Measurements from ENCODE around the gene C11orf24. TPM values are rescaled to one million over a fixed set of nuclear protein-coding genes. Genes with fewer than 3 reads are reported as not detected.

C11orf24 gene
- total and polyA plus RNA-seq, 9 donors = 14.7 to 47.3 (median 31.8) TPM

DNA sequence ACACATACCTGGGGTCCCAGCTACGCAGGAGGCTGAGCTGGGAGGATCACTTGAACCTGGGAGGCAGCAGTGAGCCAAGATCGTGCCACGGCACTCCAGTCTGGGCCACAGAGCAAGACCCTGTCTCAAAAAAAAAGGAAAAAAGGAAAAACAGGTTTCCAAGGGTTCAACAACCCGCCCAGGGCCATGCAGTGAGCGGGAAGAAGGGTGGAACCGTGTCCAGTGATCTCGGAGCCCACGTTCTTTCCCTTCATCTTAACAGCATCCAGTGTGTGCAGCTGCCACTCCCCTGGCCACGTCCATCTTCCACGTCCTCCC, 25.7 kb upstream of the C11orf24 start:
- Histone ChIP-seq H3K27ac (no peak overlapping the region), H3K4me3 (no peak overlapping the region), H3K27me3 (no peaks in the 10 kb centered on the region), H3K9me3 (no peaks in the 10 kb centered on the region), H3K36me3 (no peaks in the 10 kb centered on the region), H3K4me1 (ENCODE audit: insufficient read depth) (no peaks in the 10 kb centered on the region)
- 26 to 28% (median 28%) methylated on average over 10 of the region's 10 CpGs for WGBS, 3 donors
- intact Hi-C loops (cut with DNase I) = loop anchor here (5.0 kb wide), 2 partner anchors 40 to 85 kb away; partner anchors contain the start of gene KMT5B (in 2 of the 4)
- TF ChIP-seq EP300 (IDR thresholded peaks at IDR 0.05) = no peak
- TF ChIP-seq POLR2A (IDR thresholded peaks at IDR 0.05) = no peak
- TF ChIP-seq, protein P1, sequence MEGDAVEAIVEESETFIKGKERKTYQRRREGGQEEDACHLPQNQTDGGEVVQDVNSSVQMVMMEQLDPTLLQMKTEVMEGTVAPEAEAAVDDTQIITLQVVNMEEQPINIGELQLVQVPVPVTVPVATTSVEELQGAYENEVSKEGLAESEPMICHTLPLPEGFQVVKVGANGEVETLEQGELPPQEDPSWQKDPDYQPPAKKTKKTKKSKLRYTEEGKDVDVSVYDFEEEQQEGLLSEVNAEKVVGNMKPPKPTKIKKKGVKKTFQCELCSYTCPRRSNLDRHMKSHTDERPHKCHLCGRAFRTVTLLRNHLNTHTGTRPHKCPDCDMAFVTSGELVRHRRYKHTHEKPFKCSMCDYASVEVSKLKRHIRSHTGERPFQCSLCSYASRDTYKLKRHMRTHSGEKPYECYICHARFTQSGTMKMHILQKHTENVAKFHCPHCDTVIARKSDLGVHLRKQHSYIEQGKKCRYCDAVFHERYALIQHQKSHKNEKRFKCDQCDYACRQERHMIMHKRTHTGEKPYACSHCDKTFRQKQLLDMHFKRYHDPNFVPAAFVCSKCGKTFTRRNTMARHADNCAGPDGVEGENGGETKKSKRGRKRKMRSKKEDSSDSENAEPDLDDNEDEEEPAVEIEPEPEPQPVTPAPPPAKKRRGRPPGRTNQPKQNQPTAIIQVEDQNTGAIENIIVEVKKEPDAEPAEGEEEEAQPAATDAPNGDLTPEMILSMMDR (IDR thresholded peaks at IDR 0.05) = no peak
- no peak for DNase-seq

DNA sequence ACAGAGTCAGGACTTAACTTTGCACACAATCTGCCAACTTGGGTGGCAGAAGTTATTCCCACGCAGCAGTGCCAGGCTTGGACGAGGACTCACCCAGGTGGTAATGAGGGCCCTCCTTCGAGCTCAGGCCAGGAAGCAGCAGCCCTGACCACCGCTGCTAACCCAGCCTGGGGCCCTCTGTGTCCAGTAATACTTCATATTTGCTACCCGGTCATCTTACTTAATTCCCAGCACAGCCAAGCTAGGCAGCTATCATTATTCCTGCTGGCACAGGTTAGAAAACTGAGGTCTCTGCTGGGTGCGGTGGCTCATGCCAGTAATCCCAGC, 25.2 kb upstream of the C11orf24 start:
- H3K4me1 ChIP-seq (ENCODE audit: insufficient read depth) = no peaks in the 10 kb centered on the region
- DNase-seq = no peak
- no peak overlapping the region for H3K4me3 ChIP-seq
- no peaks in the 10 kb centered on the region for H3K36me3 ChIP-seq
- H3K27ac ChIP-seq = no peak overlapping the region
- intact Hi-C loops (cut with DNase I) = loop anchor here (5.0 kb wide), 2 partner anchors 40 to 85 kb away; partner anchors contain the start of gene KMT5B (in 2 of the 4)
- no peaks in the 10 kb centered on the region for H3K27me3 ChIP-seq
- TF ChIP-seq EP300 (IDR thresholded peaks at IDR 0.05) = no peak
- no peak for TF ChIP-seq POLR2A (IDR thresholded peaks at IDR 0.05)
- TF ChIP-seq, protein P1 (IDR thresholded peaks at IDR 0.05) = no peak
- H3K9me3 ChIP-seq = no peaks in the 10 kb centered on the region
- 91 to 94% (median 92%) methylated on average over 6 of the region's 6 CpGs for WGBS, 3 donors

DNA sequence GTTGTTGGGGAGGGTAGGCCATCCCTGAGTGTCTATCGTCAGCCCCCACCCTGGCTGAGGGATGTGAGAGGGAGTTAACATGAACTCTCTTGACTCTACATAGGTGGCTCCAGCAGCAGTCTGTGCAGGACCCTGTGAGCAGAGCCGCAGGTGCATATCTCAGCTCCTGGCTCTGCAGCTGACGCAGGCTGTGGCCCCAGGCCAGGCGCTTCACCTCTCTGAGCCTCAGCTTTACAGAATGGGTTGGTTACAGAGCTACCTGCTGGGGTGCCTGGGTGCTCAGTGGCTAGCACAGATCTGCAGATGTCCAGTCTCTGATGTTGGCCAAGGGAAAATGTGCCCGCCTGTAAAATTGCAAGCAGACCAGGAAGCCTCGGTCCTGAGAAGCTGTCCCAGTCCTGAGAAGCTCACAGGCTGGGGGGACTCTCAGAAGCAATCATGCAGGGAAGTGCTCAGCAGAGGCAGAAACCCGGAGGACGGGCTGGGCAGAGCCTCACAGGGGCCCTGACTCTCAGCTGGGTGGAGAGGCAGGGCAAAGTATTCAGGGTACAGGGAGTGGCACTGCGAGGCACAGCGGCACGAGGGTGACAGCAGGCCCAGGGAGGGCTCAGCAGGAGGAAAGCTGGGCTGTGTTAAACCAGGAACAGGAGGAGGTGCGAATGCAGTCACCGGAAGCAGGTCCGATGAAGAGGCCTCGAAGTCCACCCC, 24.7 kb upstream of the C11orf24 start:
- 82 to 89% (median 83%) methylated on average over 15 of the region's 15 CpGs for WGBS, 3 donors
- DNase-seq = no peak
- intact Hi-C loops (cut with DNase I) = loop anchor here (5.0 kb wide), 2 partner anchors 39 to 84 kb away; partner anchors contain the start of gene KMT5B (in 2 of the 4)
- H3K4me3 ChIP-seq = no peak overlapping the region
- no peaks in the 10 kb centered on the region for H3K36me3 ChIP-seq
- no peak overlapping the region for H3K27ac ChIP-seq
- no peak for TF ChIP-seq POLR2A (IDR thresholded peaks at IDR 0.05)
- TF ChIP-seq, protein P1 (IDR thresholded peaks at IDR 0.05) = no peak
- TF ChIP-seq EP300 (IDR thresholded peaks at IDR 0.05) = no peak
- H3K4me1 ChIP-seq (ENCODE audit: insufficient read depth) = no peaks in the 10 kb centered on the region
- H3K9me3 ChIP-seq = no peaks in the 10 kb centered on the region
- H3K27me3 ChIP-seq = no peaks in the 10 kb centered on the region

DNA sequence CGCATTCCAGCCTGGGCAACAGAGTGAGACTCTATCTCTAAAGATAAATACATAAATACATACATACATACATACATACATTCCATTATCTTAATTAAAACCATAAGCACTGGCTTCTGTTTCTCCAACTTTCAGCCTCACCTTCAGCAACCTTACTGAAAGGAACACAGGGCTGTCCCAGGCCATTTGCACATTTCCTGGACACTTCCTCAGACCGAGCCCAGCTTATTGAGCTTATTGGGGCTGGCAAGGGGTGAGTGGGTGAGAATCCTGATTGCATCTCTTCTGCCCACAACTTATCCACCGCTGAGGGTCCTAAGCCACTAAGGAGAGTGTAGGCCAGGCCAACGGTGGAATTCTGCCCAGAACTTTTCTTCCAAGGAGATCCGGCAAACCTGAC, 24.2 kb upstream of the C11orf24 start:
- H3K4me3 ChIP-seq = no peak overlapping the region
- no peak overlapping the region for H3K27ac ChIP-seq
- intact Hi-C loops (cut with DNase I) = loop anchor here (5.0 kb wide), 2 partner anchors 39 to 84 kb away; partner anchors contain the start of gene KMT5B (in 2 of the 4)
- TF ChIP-seq EP300 (IDR thresholded peaks at IDR 0.05) = no peak
- no peak for TF ChIP-seq POLR2A (IDR thresholded peaks at IDR 0.05)
- TF ChIP-seq, protein P1 (IDR thresholded peaks at IDR 0.05) = no peak
- no peaks in the 10 kb centered on the region for H3K4me1 ChIP-seq (ENCODE audit: insufficient read depth)
- H3K9me3 ChIP-seq = no peaks in the 10 kb centered on the region
- DNase-seq = no peak
- H3K36me3 ChIP-seq = no peaks in the 10 kb centered on the region
- H3K27me3 ChIP-seq = no peaks in the 10 kb centered on the region
- WGBS, 3 donors = 81 to 86% (median 81%) methylated on average over 5 of the region's 5 CpGs
